Measurements from ENCODE around the gene METTL8.

GRCh38 chr2:171459498-171459897 is 25.7 kb upstream of the METTL8 start:
- TF ChIP-seq CTCF (IDR thresholded peaks at IDR 0.05; ENCODE audit: borderline replicate concordance, extremely low read depth, low read length, poor library complexity, severe bottlenecking): no peak
- TF ChIP-seq EZH2 (IDR thresholded peaks at IDR 0.05; ENCODE audit: borderline replicate concordance, low read depth, low read length, severe bottlenecking): no peak

All from DND-41 (cell line).